Calu3 (cell line): Measurements from ENCODE around the gene AMPD3. TPM values are rescaled to one million over a fixed set of nuclear protein-coding genes. Genes with fewer than 3 reads are reported as not detected.

Experiments
- BruUV-seq: library from RNA; stranded (reverse); fragments of 400-500 nt; replicated peaks from 2 replicates; lab custom pipeline; 2021; lab: Mats Ljungman, UMichigan
- CTCF ChIA-PET: fragments of 300-600 bp; sonication (Branson Sonifier 250); formaldehyde crosslinking; loops from one replicate; lab custom pipeline; 2022; ENCODE audit warnings: antibody characterized with exemption; lab: Charles Lee
- DNase-seq: peaks from one replicate; pipeline ENCODE4 v3.0.0; 2022
- H3K27ac Mint-ChIP-seq: one replicate; pipeline ENCODE4 v1.8.0; 2022; ENCODE audit warnings: mixed read lengths; ENCODE audit not compliant: unreplicated experiment
- H3K27me3 Mint-ChIP-seq: one replicate; pipeline ENCODE4 v1.8.0; 2022; ENCODE audit warnings: mixed read lengths; ENCODE audit not compliant: unreplicated experiment
- H3K36me3 Mint-ChIP-seq: one replicate; pipeline ENCODE4 v1.8.0; 2022; ENCODE audit warnings: mild to moderate bottlenecking, moderate library complexity, mixed read lengths; ENCODE audit not compliant: insufficient read depth, unreplicated experiment
- H3K4me1 Mint-ChIP-seq: one replicate; pipeline ENCODE4 v1.8.0; 2022; ENCODE audit warnings: mild to moderate bottlenecking, low read depth, mixed read lengths; ENCODE audit not compliant: unreplicated experiment
- H3K4me3 Mint-ChIP-seq: one replicate; pipeline ENCODE4 v1.8.0; 2022; ENCODE audit warnings: mild to moderate bottlenecking, low read depth, moderate library complexity, mixed read lengths; ENCODE audit not compliant: unreplicated experiment
- H3K9me3 Mint-ChIP-seq: one replicate; pipeline ENCODE4 v1.8.0; 2022; ENCODE audit warnings: low read depth, mixed read lengths; ENCODE audit not compliant: unreplicated experiment
- intact Hi-C: fragments of 100-400 bp; cut with micrococcal nuclease; formaldehyde crosslinking; loops from one replicate; pipeline ENCODE4 v1.10.0; 2022; ENCODE audit not compliant: unreplicated experiment
- total RNA-seq: library from RNA; stranded (reverse); gene quantifications from 2 replicates; pipeline ENCODE4 v1.2.3, GENCODE V29; 2022
- TF ChIP-seq, protein P1 (sequence below): fragments of 200-600 bp; IDR thresholded peaks from one replicate; pipeline ENCODE4 v1.8.0; 2022; ENCODE audit warnings: antibody characterized with exemption; ENCODE audit not compliant: unreplicated experiment

AMPD3 gene
- total RNA-seq, 1 experiment from 2014 or later = 2.1 TPM

DNA sequence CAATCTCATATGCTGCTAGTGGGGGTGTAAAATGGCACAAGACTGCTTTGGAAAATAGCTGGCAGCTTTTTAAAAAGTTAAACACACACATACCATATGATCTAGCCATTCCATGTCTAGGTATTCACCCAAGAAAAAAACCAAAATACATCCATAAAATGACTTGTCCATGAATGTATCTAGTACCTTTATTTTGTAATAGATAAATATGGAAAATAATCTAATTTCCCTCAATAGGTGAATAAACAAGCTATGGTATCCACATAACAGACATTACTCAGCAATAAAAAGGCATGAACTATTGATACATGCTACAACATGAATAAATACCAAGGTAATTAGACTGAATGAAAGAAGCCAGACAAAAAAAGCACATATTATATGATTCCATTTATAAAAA is 63.1 kb downstream of the AMPD3 start:
- DNase-seq = no peak
- Mint-ChIP-seq H3K9me3 (no peaks in the 10 kb centered on the region), H3K27me3 (no peaks in the 10 kb centered on the region), H3K36me3 (no peaks in the 10 kb centered on the region), H3K4me3 (no peak overlapping the region), H3K27ac (no peak overlapping the region), H3K4me1 (no peaks in the 10 kb centered on the region)
- BruUV-seq = no TSS peak
- intact Hi-C loops = no loop called here
- CTCF ChIA-PET = no interaction called here
- TF ChIP-seq, protein P1, sequence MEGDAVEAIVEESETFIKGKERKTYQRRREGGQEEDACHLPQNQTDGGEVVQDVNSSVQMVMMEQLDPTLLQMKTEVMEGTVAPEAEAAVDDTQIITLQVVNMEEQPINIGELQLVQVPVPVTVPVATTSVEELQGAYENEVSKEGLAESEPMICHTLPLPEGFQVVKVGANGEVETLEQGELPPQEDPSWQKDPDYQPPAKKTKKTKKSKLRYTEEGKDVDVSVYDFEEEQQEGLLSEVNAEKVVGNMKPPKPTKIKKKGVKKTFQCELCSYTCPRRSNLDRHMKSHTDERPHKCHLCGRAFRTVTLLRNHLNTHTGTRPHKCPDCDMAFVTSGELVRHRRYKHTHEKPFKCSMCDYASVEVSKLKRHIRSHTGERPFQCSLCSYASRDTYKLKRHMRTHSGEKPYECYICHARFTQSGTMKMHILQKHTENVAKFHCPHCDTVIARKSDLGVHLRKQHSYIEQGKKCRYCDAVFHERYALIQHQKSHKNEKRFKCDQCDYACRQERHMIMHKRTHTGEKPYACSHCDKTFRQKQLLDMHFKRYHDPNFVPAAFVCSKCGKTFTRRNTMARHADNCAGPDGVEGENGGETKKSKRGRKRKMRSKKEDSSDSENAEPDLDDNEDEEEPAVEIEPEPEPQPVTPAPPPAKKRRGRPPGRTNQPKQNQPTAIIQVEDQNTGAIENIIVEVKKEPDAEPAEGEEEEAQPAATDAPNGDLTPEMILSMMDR = no peak

GRCh38 chr11:10518891-10519290 is 63.8 kb downstream of the AMPD3 start:
- H3K27me3 Mint-ChIP-seq = no peaks in the 10 kb centered on the region
- CTCF ChIA-PET = no interaction called here
- no peaks in the 10 kb centered on the region for H3K9me3 Mint-ChIP-seq
- no TSS peak for BruUV-seq
- H3K27ac Mint-ChIP-seq = no peak overlapping the region
- H3K4me3 Mint-ChIP-seq = no peak overlapping the region
- no peaks in the 10 kb centered on the region for H3K4me1 Mint-ChIP-seq
- no peak for DNase-seq
- intact Hi-C loops = no loop called here
- no peaks in the 10 kb centered on the region for H3K36me3 Mint-ChIP-seq
- TF ChIP-seq, protein P1 = no peak

DNA sequence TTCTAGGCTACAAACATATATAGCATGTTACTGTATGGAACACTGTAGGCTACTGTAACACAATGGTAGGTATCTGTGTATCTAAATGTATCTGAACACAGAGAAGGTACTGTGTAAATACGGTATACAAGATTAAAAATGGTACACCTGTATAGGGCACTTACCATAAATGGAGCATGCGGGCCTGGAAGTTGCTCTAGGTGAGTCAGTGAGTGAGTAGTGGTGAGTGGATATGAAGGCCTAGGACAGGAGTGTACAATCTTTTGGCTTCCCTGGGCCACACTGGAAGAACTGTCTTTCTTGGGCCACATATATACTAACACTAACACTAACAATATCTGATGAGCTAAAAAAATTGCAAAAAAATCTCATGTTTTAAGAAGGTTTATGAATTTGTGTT is 64.6 kb downstream of the AMPD3 start:
- no peak for DNase-seq
- CTCF ChIA-PET = no interaction called here

GRCh38 chr11:10520562-10520961 is 65.5 kb downstream of the AMPD3 start:
- intact Hi-C loops = no loop called here
- peaks cover under 1% of the 10 kb centered on the region for H3K4me1 Mint-ChIP-seq
- no peaks in the 10 kb centered on the region for H3K36me3 Mint-ChIP-seq
- no peaks in the 10 kb centered on the region for H3K9me3 Mint-ChIP-seq
- no peak overlapping the region for H3K27ac Mint-ChIP-seq
- TF ChIP-seq, protein P1 = no peak
- CTCF ChIA-PET = no interaction called here
- BruUV-seq = no TSS peak
- DNase-seq = no peak
- no peaks in the 10 kb centered on the region for H3K27me3 Mint-ChIP-seq
- no peak overlapping the region for H3K4me3 Mint-ChIP-seq

More for the DNA sequence above, 64.6 kb downstream of the AMPD3 start:
- intact Hi-C loops = no loop called here
- BruUV-seq = no TSS peak
- Mint-ChIP-seq H3K4me3 (no peak overlapping the region), H3K9me3 (no peaks in the 10 kb centered on the region), H3K27me3 (no peaks in the 10 kb centered on the region), H3K27ac (no peak overlapping the region), H3K4me1 (no peaks in the 10 kb centered on the region), H3K36me3 (no peaks in the 10 kb centered on the region)
- TF ChIP-seq, protein P1 = no peak
